Fibroblast of villous mesenchyme (primary cell): ENCODE data around the gene ATRN. TPM values are rescaled to one million over a fixed set of nuclear protein-coding genes. Genes with fewer than 3 reads are reported as not detected.

Experiments
- DNase-seq: peaks from one replicate; pipeline ENCODE4 v3.0.0-alpha.2; 2010; ENCODE audit warnings: low read depth
- H3K4me3 ChIP-seq: 2 replicates; pipeline ENCODE4 v1.5.1; 2011; ENCODE audit warnings: low read depth, mild to moderate bottlenecking, low read length
- CTCF ChIP-seq: IDR thresholded peaks from 2 replicates; pipeline ENCODE4 v1.5.1; 2012; ENCODE audit warnings: low read depth, mild to moderate bottlenecking, low read length; ENCODE audit not compliant: insufficient read depth
- total RNA-seq: library from RNA; depleted of rRNA; stranded (reverse); fragments of >200 nt; gene quantifications from 2 replicates; pipeline ENCODE4 v1.2.3, GENCODE V29; 2012

The ATRN gene
- total RNA-seq, 1 donor: 39.3 TPM

GRCh38 chr20:3686867-3687321 is 216.1 kb downstream of the ATRN start:
- peak; percentile 98 for DNase-seq
- no peak overlapping the region for H3K4me3 ChIP-seq
- peak; percentile 11 for TF ChIP-seq CTCF

GRCh38 chr20:3687655-3688054 is 216.8 kb downstream of the ATRN start:
- no peak overlapping the region for H3K4me3 ChIP-seq
- TF ChIP-seq CTCF: no peak
- peak; percentile 79 for DNase-seq

GRCh38 chr20:3689978-3690377 is 219.2 kb downstream of the ATRN start:
- H3K4me3 ChIP-seq: no peak overlapping the region
- DNase-seq: no peak
- TF ChIP-seq CTCF: no peak

- no peak for DNase-seq
- no peak overlapping the region for H3K4me3 ChIP-seq
- no peak for TF ChIP-seq CTCF
Observed at GRCh38 chr20:3690413-3690812, 219.6 kb downstream of the ATRN start.

GRCh38 chr20:3691306-3691705 is 220.5 kb downstream of the ATRN start:
- no peak for DNase-seq
- TF ChIP-seq CTCF: no peak
- no peak overlapping the region for H3K4me3 ChIP-seq

- no peak overlapping the region for H3K4me3 ChIP-seq
- no peak for DNase-seq
- TF ChIP-seq CTCF: no peak
Observed at GRCh38 chr20:3691897-3692296, 221.1 kb downstream of the ATRN start.

- H3K4me3 ChIP-seq: no peak overlapping the region
- TF ChIP-seq CTCF: no peak
- DNase-seq: no peak
Observed at GRCh38 chr20:3692706-3693294, 222.0 kb downstream of the ATRN start.
